GM12891 (cell line): Measurements from ENCODE around the gene SESTD1.

Source experiments
- DNase-seq: peaks from one replicate; pipeline ENCODE4 v3.0.0; 2011; ENCODE audit warnings: low spot score; ENCODE audit not compliant: insufficient read length
- FAIRE-seq: peaks from 2 replicates; lab custom pipeline; 2011; peaks lifted over from hg19 to GRCh38; lab: Jason Lieb, UNC
- PAX5 ChIP-seq: IDR thresholded peaks from 2 replicates; pipeline ENCODE4 v1.6.1; 2011; ENCODE audit warnings: low read length, moderate library complexity, mild to moderate bottlenecking; ENCODE audit not compliant: insufficient read depth, severe bottlenecking
- POLR2A ChIP-seq: IDR thresholded peaks from 2 replicates; pipeline ENCODE4 v1.6.1; 2011; ENCODE audit warnings: low read depth, low read length, control low read depth
- POLR2AphosphoS5 ChIP-seq: IDR thresholded peaks from 2 replicates; pipeline ENCODE4 v1.6.1; 2011; ENCODE audit warnings: low read depth, low read length, control low read depth
- POU2F2 ChIP-seq: IDR thresholded peaks from 2 replicates; pipeline ENCODE4 v1.6.1; 2011; ENCODE audit warnings: low read depth, mild to moderate bottlenecking, control low read depth, low read length, moderate library complexity
- SPI1 ChIP-seq: IDR thresholded peaks from 2 replicates; pipeline ENCODE4 v1.6.1; 2011; ENCODE audit warnings: low read depth, low read length, control low read depth
- TAF1 ChIP-seq: IDR thresholded peaks from 2 replicates; pipeline ENCODE4 v1.6.1; 2011; ENCODE audit warnings: low read depth, low read length, control low read depth

The SESTD1 gene

DNA sequence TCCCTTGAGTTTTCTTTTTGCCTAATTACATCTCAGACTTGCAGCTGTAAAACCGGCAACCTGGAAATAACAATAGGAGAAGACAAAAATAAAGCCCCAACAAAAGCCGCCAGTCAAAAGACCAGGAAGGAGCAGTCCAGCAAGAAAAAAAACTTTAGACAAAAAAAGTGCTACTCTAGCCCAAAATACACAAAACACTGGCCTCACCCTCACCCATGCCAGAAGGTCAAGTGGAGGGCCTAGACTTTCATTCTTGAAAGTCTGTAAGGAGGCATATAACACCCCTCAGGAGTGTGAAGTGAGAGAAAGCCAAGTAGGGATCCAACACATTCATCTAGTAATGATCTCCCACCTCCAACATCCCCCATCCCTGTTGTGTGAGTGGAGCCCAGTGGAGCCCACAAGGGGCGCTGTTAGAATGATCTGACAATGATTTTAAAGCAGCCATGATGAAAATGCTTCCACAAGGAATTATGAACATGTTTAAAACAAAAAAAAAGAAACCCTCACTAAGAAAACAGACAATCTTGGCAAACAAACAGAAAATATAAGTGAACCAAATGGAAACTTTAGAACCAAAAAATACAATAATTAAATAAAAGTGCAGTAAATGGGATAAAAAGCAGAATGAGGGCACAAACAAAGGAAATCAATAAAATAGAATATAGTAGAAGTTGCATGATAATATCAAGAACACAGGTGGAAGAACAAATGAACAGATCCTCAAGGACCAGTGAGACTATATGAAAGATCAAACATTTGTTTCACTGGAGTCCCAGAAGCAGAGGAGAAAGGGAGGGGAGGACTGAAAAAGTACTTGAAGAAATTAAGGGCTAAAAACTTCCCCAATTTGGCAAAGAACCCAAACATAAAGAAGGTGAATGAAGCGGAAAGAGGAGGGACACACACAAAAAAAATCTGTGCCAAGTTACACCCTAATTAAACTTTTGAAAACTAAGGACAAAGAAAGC is 23.9 kb downstream of the SESTD1 start:
- FAIRE-seq (no peak), DNase-seq (no peak)
- TF ChIP-seq POLR2A (no peak), PAX5 (no peak), POLR2AphosphoS5 (no peak), SPI1 (no peak), POU2F2 (no peak), TAF1 (no peak)

DNA sequence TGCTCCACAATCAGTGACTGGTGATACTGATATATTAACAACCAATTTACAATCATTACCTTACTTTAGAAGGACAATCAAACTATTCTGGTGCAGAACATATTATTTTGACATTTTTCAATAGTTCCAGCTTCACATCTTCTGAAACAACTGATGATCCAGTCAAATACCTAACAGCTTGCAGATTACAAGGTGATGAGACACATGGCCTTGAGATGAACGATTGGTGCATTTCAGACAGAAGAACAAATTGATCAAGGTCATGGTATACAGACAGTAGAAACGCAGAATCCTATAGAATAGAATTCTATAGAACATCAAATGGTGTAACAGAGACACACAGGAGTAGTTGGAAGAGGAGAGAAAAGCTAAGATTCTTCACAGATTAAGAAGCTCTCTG is 24.8 kb downstream of the SESTD1 start:
- DNase-seq (no peak), FAIRE-seq (peak; percentile 56)
- TF ChIP-seq POU2F2 (no peak), POLR2AphosphoS5 (no peak), TAF1 (no peak), POLR2A (no peak), PAX5 (no peak), SPI1 (no peak)

DNA sequence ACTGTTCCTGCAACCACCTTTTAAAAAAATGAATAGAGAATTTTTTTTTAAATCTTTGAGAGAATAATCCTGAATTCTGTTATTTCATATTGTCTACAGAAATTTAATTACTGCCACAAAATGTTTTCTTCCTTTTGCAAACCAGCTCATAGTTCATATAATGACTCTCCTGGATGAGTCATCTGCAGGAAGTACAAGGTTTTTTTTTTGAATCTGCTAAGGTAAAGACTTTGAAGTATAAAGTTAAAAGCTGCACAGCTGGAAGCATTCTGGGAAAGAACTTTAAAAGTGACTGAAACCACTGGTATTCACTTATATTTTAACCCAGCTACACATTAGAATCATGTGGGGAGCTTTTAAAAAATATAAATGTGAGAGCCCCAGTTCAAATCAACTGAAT is 25.4 kb downstream of the SESTD1 start:
- DNase-seq (no peak), FAIRE-seq (no peak)
- no peak for TF ChIP-seq POLR2AphosphoS5
- no peak for TF ChIP-seq POU2F2
- no peak for TF ChIP-seq PAX5
- no peak for TF ChIP-seq SPI1
- no peak for TF ChIP-seq POLR2A
- no peak for TF ChIP-seq TAF1

DNA sequence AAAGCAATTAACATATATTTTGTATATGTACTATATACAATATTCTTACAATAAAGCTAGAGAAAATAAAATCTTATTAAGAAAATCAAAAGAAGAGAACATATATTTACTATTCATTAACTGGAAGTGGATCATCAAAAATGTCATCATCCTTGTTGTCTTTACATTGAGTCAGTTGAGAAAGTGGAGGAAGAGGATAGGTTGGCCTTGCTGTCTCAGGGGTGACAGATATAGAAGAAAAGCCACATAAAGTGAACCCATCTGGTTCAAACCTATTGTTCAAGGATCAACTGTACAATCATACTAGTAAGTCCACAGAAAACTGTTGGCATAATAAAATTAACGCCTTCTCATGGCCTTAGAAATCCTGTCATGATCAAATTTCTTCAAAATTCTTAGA is 26.6 kb downstream of the SESTD1 start:
- DNase-seq: no peak
- TF ChIP-seq POLR2AphosphoS5 (no peak), TAF1 (no peak), POU2F2 (no peak), POLR2A (no peak), PAX5 (no peak), SPI1 (no peak)
- FAIRE-seq: no peak

DNA sequence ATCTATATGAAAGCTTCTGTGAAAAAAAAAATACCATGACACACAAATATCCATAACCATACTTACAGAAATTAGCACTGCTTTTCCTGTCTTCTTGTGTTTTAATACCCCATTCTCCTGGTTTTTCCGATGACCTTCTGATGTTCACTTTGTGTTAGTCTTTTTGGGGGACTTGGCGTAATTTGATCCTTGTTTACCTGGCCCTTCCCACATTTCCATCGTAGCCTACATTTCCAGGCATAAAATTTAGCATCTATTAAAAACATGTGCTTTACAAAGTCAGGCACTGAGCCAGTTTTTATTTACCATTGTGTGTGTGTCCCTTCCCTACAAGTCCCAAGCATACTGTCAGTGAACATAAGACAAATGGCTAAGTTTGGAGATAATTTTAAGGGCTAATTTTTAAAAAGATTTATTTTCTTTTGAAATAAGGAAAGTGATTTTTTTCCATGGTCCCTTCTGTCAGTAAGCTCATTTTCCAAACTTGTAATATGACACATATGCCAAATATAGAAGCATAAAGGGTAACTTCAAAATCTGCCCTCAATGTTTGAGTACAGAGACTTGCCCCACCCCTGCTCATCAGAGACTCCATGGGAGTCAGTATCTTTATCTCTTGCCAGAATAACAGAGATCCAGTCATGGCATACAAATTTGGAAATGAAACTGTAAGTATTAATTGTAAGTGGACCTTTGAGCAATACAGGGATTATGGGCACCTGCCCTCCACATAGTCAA is 27.3 kb downstream of the SESTD1 start:
- DNase-seq: no peak
- FAIRE-seq: no peak

DNA sequence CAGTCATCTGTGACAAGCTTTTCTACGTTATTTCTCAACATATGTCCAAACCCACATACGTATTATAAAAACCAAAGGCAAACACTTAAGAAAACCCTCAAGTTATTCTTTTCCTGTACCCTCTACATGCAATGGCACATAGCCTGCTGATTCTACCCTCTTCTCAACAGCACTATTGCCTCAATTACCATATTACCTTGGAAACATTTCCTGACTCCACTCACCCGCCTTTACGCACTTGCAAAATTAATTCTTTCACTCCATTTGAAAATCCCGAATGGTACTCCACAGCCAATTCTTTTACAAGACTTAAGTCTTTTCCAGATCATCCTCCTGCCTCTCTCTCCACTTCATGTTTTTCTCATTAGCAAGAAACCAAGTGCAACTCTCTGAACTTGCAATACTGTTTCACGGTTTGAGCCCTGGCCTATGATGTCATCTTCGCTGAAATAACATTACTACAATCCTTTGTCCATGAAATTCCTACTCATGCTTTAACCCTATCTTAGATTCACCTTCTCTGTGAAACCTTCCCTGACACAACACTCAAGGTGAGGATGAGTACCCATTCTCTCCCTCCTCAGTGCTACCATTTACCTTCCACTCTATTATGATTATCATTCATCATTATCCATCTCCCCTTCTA is 29.0 kb downstream of the SESTD1 start:
- TF ChIP-seq SPI1 (no peak), POLR2A (no peak), TAF1 (no peak), POU2F2 (no peak), POLR2AphosphoS5 (no peak), PAX5 (no peak)
- FAIRE-seq: peak; percentile 81

More for the DNA sequence above, 27.3 kb downstream of the SESTD1 start:
- TF ChIP-seq PAX5: no peak
- TF ChIP-seq POU2F2: no peak
- no peak for TF ChIP-seq SPI1
- no peak for TF ChIP-seq TAF1
- TF ChIP-seq POLR2A: no peak

DNA sequence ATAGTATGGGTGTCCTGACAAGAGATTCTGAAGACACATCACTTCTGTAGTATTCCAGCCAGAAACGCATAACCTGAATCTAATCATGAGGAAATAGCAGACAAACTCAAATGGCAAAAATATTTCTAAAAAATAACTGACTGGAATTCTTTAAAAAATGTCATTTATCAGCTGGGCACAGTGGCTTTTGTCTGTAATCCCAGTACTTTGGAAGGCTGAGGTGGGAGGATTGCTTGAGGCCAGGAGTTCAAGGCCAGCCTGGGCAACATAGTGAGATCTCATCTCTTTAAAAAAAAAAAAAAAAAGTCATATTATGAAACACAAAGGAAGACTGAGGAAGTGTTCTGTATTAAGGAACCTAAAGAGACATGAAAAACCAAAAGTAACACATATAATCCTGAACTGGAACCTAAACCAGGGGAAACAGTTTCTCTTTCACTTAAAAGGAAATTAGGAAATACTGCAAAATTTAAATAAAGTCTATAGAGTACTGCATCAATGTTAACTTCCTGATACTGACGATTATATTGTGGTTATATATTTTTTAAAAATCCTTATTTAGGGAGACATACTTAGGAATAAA is 29.9 kb downstream of the SESTD1 start:
- FAIRE-seq (no peak), DNase-seq (no peak)
- no peak for TF ChIP-seq POU2F2
- no peak for TF ChIP-seq PAX5
- no peak for TF ChIP-seq TAF1
- no peak for TF ChIP-seq SPI1

More for the DNA sequence above, 29.0 kb downstream of the SESTD1 start:
- no peak for DNase-seq

DNA sequence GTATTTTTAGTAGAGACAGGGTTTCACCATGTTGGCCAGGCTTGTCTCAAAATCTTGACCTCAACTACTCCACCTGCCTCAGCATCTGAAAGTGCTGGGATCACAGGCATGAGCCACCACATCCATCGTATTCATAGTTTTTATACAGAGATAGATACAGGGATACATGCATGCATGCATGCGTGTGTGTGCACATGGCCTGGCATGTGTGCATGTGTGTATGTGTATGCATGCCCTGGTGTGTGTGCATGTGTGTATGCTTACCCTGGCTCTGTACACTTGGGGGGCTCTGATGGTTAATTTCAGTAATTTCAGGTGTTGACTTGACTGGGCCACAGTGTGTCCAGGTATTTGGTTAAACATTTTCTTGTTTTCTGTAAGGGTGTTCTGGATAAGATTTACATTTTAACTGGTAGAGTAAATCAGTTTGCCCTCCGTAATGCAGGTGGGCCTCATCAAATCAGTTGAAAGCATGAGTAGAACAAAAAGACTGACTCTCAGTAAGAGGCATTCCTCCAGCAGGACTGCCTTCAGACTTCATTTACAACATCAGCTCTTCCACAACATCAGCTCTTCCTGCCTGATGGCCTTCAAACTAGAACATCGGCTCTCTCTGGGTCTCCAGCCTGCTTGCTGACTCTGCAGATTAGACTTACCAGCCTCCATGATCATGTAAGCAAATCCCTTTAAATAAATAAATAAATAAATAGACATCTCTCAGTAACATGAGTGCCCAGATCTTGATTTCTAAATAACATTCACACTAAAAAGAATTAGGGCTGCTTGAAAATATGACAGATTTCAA is 30.8 kb downstream of the SESTD1 start:
- FAIRE-seq (peak; percentile 31), DNase-seq (no peak)
- TF ChIP-seq TAF1: no peak
- no peak for TF ChIP-seq PAX5

DNA sequence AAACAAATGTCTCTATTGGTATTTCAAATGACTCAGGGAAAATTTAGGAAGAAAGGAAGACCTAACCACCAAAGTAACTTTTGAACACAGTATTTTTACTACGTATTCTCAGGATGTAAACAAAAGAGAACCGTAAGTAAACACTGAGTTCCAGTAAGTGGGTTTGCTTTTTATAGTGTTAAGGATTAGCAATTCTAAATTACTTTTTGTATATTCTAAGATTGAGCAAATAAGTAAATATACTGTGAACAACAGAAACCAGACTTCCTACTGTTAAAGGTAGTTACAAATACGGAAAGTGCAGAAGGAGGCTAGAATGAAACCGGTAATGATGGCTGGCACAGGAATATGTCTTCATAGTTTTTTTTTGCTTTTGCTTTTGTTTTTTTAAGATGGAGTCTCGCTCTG is 31.5 kb downstream of the SESTD1 start:
- DNase-seq (no peak), FAIRE-seq (no peak)
- no peak for TF ChIP-seq POU2F2
- no peak for TF ChIP-seq PAX5
- no peak for TF ChIP-seq SPI1
- TF ChIP-seq POLR2AphosphoS5: no peak
- no peak for TF ChIP-seq TAF1
- no peak for TF ChIP-seq POLR2A
